Measurements from ENCODE around the gene NR1H4.
"Not testable (repeated sequence)": the region's sequence is repeated elsewhere in the genome, so short reads cannot be mapped to it uniquely, and the experiment has no call there.

The NR1H4 gene

GRCh38 chr12:100473716-100474150 is at the start of gene NR1H4:
TSS of gene NR1H4 (plus strand) at chr12:100473866. CDS start at chr12:100493324, 19,458 bp downstream.
- DNase-seq (ENCODE audit: low read depth in 2 of 2) = no peak

- DNase-seq (ENCODE audit: low read depth in 2 of 2) = no peak
Observed at GRCh38 chr12:100426145-100426544, 47.5 kb upstream of the NR1H4 start.

- DNase-seq (ENCODE audit: low read depth in 2 of 2) = no peak
Observed at GRCh38 chr12:100427078-100427477, 46.6 kb upstream of the NR1H4 start.

- DNase-seq (ENCODE audit: low read depth in 2 of 2) = not testable (repeated sequence)
Observed at GRCh38 chr12:100430251-100430650, 43.4 kb upstream of the NR1H4 start.

GRCh38 chr12:100433701-100434100 is 40.0 kb upstream of the NR1H4 start:
- no peak for DNase-seq (ENCODE audit: low read depth in 2 of 2)

- no peak for DNase-seq (ENCODE audit: low read depth in 2 of 2)
Observed at GRCh38 chr12:100434177-100434576, 39.5 kb upstream of the NR1H4 start.

GRCh38 chr12:100435957-100436356 is 37.7 kb upstream of the NR1H4 start:
- no peak for DNase-seq (ENCODE audit: low read depth in 2 of 2)

- no peak for DNase-seq (ENCODE audit: low read depth in 2 of 2)
Observed at GRCh38 chr12:100437038-100437841, 36.4 kb upstream of the NR1H4 start.

- DNase-seq (ENCODE audit: low read depth in 2 of 2) = no peak
Observed at GRCh38 chr12:100439797-100440196, 33.9 kb upstream of the NR1H4 start.

- no peak for DNase-seq (ENCODE audit: low read depth in 2 of 2)
Observed at GRCh38 chr12:100442403-100442802, 31.3 kb upstream of the NR1H4 start.

- no peak for DNase-seq (ENCODE audit: low read depth in 2 of 2)
Observed at GRCh38 chr12:100443434-100443833, 30.2 kb upstream of the NR1H4 start.

GRCh38 chr12:100445081-100445481 is 28.6 kb upstream of the NR1H4 start:
- DNase-seq (ENCODE audit: low read depth in 2 of 2) = no peak

GRCh38 chr12:100447381-100447780 is 26.3 kb upstream of the NR1H4 start:
- no peak for DNase-seq (ENCODE audit: low read depth in 2 of 2)

GRCh38 chr12:100448656-100449055 is 25.0 kb upstream of the NR1H4 start:
- no peak for DNase-seq (ENCODE audit: low read depth in 2 of 2)

GRCh38 chr12:100450735-100451134 is 22.9 kb upstream of the NR1H4 start:
- no peak for DNase-seq (ENCODE audit: low read depth in 2 of 2)

- DNase-seq (ENCODE audit: low read depth in 2 of 2) = no peak
Observed at GRCh38 chr12:100453951-100454350, 19.7 kb upstream of the NR1H4 start.

GRCh38 chr12:100455896-100456295 is 17.8 kb upstream of the NR1H4 start:
- DNase-seq (ENCODE audit: low read depth in 2 of 2) = no peak

- DNase-seq (ENCODE audit: low read depth in 2 of 2) = no peak
Observed at GRCh38 chr12:100458191-100458590, 15.5 kb upstream of the NR1H4 start.

- DNase-seq (ENCODE audit: low read depth in 2 of 2) = no peak
Observed at GRCh38 chr12:100460702-100461101, 13.0 kb upstream of the NR1H4 start.

- no peak for DNase-seq (ENCODE audit: low read depth in 2 of 2)
Observed at GRCh38 chr12:100461330-100461973, 12.2 kb upstream of the NR1H4 start.

GRCh38 chr12:100463661-100464060 is 10.0 kb upstream of the NR1H4 start:
- DNase-seq (ENCODE audit: low read depth in 2 of 2) = no peak

- DNase-seq (ENCODE audit: low read depth in 2 of 2) = no peak
Observed at GRCh38 chr12:100464529-100464928, 9.1 kb upstream of the NR1H4 start.

- DNase-seq (ENCODE audit: low read depth in 2 of 2) = no peak
Observed at GRCh38 chr12:100468126-100468525, 5.5 kb upstream of the NR1H4 start.
